Measurements from ENCODE around the gene LGR6. TPM values are rescaled to one million over a fixed set of nuclear protein-coding genes. Genes with fewer than 3 reads are reported as not detected.
"Not testable (repeated sequence)": the region's sequence is repeated elsewhere in the genome, so short reads cannot be mapped to it uniquely, and the experiment has no call there.

Gene LGR6
- total RNA-seq, 1 donor from 2014 or later = 3.9 TPM

DNA sequence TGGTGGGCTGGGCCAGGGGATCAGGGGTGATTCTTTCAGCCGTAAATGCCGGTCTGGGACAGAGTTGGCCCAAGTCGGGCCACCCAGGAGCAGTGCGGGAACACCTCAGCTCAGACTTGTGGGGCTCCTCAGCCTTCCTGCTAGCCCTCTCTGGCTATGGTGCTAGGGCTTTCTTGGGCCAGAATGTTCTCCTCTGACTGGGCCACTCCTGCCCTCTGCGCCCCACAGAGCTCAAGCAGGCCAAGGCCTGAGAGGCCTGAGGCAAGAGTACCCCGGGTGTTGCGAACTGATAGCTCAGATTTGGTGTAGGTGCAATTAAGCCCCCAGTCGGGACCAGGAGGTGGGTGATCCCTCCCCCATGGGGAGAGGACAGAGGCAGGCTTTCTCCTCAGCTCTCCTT lies 51.8 kb downstream of the LGR6 start:
- intact Hi-C loops (cut with DNase I) = no loop called here
- ATAC-seq (ENCODE audit: poor library complexity) = no peak
- no peak for DNase-seq

DNA sequence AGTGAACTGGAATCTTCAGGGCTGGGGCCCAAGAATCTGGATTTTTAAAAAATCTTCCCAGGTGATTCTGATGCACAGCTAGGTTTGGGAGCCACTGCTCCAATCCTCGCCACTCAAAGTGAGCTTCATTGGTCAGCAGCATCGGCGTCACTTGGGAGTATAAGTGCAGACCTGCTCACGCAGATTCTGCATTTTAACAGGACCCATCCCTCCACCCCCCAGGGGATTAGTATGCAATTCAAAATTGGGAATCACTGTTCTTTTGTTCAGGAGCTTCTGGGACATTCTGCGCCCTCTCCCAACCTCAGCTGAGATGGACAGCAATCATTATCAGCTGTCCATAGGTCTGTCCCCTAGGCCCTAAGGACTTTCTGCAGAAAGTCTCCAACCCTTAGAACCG lies 53.5 kb downstream of the LGR6 start:
- no peak for ATAC-seq (ENCODE audit: poor library complexity)
- no peak for DNase-seq
- intact Hi-C loops (cut with DNase I) = no loop called here

DNA sequence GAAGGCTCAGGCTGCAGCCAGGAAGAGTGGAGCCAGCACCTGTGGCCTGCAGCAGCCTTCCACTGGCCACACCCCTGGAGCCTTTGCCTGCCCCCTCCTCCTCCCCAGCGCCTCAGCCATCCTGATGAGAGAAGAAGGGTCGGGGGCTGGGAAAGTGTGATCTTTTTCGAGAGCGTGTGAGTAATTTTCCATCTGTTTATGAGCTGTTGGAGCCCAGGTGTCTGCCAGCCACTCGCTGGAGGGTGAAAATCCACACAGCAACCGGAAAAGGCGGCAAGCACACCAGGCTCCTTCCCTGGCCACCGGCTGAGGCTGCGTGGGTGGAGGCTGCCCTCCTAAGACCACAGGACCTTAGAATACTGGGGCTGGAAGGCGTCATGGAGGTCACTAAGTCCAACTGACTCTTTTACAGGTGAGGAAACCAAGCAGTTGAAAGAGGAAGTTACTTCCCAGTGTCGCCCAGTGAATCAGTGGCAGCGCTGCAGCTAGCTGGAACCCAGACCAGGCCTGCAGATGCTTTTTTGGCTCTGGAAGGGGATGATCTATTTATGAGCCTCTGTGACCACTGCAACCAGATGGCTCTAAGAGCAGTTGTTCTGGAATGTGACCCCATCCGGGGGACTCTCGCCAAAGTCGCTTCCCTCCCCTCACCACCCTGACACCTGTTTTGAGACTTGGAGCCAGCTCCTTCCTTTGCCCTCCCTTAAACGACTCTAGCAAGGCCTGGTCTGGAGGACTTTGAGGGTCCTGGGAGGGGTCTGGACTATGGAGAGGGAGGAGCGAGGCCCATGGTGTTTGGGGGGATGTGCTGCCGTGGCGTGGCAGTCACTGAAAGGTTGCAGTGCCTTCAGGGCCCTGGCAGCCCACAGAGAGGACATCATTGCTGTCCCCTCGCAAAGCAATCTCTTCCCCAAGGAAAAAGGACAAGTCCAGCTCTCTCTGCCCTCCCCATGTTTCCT lies 54.5 kb downstream of the LGR6 start:
- DNase-seq (no peak), ATAC-seq (ENCODE audit: poor library complexity) (no peak)
- intact Hi-C loops (cut with DNase I) = no loop called here

DNA sequence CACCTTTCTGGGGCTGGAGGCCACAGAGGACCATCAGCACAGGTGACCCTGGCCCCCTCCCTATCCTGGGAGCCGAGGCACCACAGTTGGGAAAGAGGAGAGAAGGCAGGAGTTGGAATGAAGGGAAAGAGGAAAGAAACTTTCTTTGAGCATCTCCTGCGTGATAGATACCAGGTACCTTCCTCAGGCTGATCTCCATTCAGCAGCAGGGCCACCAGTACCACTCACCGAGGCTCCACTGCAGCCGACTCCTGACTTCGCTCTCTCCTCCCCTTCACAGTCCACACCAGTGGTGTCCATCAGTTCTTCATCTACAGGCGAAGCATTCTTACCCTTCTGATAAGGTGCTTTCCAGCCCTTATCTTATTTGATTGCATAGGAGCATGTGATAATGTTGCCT lies 55.3 kb downstream of the LGR6 start:
- intact Hi-C loops (cut with DNase I) = no loop called here
- DNase-seq (no peak), ATAC-seq (ENCODE audit: poor library complexity) (no peak)

DNA sequence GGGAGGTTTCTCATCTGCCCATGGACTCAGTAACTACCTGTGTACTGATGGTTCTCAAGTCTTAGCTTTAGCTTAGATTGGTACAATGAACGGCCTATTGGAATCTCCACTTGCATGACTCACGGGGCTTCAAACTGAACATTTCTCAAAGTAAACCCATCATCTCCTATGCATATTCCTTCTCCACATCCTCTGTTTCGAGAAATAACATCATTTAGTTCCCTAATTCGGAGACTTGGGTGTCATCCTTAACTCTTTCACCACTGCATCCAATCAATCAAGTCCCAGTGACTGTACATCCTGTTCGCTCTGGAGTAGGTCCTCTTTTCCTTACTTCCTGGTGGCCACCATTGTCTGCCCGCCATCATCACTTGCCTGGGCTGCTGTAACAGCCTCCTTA lies 55.8 kb downstream of the LGR6 start:
- intact Hi-C loops (cut with DNase I) = no loop called here
- DNase-seq (no peak), ATAC-seq (ENCODE audit: poor library complexity) (no peak)

DNA sequence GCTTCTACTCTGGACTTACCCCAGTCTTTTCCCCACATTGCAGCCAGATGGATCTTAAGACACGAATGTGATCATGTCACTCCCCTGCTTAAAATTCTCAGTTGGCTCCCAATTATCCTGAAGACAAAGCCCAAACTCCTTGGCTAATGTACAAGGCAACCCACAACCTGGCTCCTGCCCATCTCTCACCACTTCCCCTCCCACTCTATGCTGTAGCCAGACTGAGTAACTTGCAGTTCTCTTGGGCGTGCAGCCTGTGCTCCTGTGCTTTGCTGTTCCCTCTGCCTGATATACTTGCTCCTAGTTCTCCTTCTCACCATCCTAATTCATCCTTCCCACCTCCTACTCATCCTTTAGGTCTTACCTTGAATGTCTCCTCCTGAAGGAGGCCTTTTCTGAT lies 56.2 kb downstream of the LGR6 start:
- DNase-seq = no peak
- intact Hi-C loops (cut with DNase I) = no loop called here

DNA sequence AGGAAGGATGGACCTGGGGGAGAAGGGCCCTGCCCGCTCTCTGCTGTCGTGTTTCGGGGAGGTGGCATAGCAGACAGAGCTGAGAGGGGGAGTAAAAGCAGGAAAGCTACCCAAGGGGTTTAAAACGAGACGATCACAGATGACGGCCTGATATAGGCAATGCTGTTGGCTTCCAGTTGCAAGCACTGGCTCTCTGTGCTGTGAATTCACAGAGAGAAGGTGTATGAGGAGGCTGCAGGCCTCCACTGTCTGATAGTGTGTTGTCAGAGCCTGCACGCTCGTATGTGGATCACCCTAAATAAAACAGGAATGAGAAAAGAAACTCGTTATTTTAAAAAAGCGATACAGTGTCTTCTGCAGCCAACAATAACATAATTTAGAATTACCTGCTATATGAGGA lies 57.4 kb downstream of the LGR6 start:
- intact Hi-C loops (cut with DNase I) = no loop called here
- DNase-seq = no peak
- ATAC-seq (ENCODE audit: poor library complexity) = no peak

More for the DNA sequence above, 56.2 kb downstream of the LGR6 start:
- ATAC-seq (ENCODE audit: poor library complexity) = no peak

DNA sequence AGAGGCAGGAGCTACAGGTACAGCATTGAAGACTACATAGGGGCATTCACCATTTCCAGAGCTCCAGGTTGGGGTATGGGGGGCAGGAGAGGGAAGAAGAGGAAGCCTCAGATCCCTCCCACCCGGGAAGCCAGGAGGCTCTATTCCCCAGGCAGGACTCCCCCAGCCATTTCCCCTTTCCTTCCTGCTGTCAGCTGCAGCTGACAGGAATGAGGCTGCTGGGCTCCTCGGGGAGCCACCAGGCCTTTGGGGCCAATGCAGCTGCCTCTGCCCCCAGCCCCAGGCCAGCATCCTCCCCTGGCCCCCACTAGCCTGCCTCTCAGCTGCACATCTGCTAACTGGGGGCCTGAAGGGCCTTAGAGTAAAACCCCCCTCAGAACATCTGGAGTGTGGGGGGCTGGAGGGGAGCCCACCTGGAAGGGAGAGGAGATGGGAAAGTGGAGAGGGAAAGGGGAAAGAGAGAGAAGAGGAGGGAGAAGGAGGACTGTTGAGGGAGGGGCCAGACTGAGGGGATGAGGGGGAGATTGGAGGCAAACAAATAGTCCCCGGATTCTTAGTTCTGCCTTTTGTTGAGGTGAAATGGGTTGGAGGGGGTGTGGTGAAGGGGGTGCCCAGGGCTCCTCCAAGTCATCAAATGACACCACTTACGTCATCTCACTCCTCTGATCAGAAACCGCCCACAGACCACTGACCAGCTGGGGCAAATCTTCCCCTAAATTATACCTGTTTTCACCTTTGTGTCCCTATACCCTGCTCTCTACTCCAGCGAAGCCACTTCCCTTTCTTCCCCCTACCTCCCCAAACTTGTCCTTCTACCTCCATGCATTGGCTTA lies 58.0 kb downstream of the LGR6 start:
- no peak for DNase-seq
- ATAC-seq (ENCODE audit: poor library complexity) = no peak
- intact Hi-C loops (cut with DNase I) = no loop called here

DNA sequence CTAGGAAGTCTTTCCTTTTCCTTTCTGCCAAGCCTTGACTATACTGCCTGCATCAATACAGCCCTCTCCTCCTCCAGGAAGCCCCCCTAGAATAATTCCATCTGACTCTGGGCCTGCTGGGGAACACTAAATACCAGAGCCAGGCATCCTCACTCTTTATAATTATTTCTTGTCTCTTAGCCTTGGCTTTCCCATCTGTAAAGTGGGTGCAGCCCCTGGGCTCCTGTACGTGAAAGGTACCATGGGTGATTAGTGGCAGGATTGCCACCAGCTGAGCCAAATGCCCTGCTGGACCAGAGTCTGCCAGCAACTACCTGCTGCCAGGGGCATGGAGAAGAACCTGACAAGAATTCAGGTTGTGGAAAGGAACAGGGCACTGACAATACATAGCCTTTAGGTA lies 58.7 kb downstream of the LGR6 start:
- ATAC-seq (ENCODE audit: poor library complexity) (no peak), DNase-seq (no peak)
- intact Hi-C loops (cut with DNase I) = no loop called here

GRCh38 chr1:202254454-202255252 lies 61.1 kb downstream of the LGR6 start:
- no peak for DNase-seq
- ATAC-seq (ENCODE audit: poor library complexity) = no peak
- intact Hi-C loops (cut with DNase I) = no loop called here

- ATAC-seq (ENCODE audit: poor library complexity) (no peak), DNase-seq (no peak)
- intact Hi-C loops (cut with DNase I) = no loop called here
Observed at GRCh38 chr1:202255343-202255742, 61.7 kb downstream of the LGR6 start.

GRCh38 chr1:202259705-202260104 lies 66.1 kb downstream of the LGR6 start:
- DNase-seq (no peak), ATAC-seq (ENCODE audit: poor library complexity) (no peak)
- intact Hi-C loops (cut with DNase I) = no loop called here

GRCh38 chr1:202261209-202261958 lies 67.8 kb downstream of the LGR6 start:
- ATAC-seq (ENCODE audit: poor library complexity); intact Hi-C loops (cut with DNase I); DNase-seq: not testable (repeated sequence)

DNA sequence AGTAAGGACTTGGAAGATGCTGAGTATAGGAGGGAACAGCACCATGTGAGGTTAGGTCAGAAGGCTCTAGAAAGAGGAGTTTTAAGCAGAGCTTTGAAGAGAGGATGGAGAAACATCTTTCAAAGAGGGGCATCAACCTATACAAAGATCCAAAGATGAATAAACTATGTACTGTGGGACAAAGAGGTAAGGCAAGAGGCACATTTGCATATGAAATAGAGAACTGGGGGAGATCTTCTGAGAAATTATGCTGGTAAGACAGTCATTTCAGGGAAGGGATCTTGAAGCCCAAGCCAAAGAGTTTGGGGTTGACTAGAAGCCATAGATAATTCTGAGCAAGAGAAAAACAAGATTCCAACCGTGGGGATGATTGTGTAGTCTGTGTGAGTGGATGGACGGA lies 70.0 kb downstream of the LGR6 start:
- intact Hi-C loops (cut with DNase I) = no loop called here
- ATAC-seq (ENCODE audit: poor library complexity) (no peak), DNase-seq (no peak)

DNA sequence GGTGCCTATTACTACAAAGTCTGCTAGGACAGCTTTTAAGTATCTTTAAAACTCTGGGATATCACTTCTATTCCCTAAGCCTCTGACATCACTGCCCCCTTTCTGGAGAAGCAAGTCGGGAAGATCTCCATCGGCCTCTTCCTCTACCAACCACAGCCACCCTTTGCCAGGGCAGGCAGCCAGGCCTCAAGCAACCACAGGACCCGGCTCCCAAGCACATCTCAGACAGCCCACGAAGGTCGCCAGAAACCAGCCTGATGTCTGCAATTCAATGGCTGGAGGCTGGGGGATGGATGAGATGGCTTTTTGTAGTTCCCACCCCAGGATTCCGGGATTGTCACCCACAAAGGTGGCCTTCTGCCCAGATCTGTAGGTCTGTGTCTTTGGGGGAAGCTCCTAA lies 70.7 kb downstream of the LGR6 start:
- DNase-seq = no peak
- intact Hi-C loops (cut with DNase I) = no loop called here
- no peak for ATAC-seq (ENCODE audit: poor library complexity)

GRCh38 chr1:202264726-202265125 lies 71.1 kb downstream of the LGR6 start:
- no peak for DNase-seq
- intact Hi-C loops (cut with DNase I) = no loop called here
- ATAC-seq (ENCODE audit: poor library complexity) = no peak

- DNase-seq (no peak), ATAC-seq (ENCODE audit: poor library complexity) (no peak)
- intact Hi-C loops (cut with DNase I) = no loop called here
Observed at GRCh38 chr1:202266061-202266765, 72.6 kb downstream of the LGR6 start.

DNA sequence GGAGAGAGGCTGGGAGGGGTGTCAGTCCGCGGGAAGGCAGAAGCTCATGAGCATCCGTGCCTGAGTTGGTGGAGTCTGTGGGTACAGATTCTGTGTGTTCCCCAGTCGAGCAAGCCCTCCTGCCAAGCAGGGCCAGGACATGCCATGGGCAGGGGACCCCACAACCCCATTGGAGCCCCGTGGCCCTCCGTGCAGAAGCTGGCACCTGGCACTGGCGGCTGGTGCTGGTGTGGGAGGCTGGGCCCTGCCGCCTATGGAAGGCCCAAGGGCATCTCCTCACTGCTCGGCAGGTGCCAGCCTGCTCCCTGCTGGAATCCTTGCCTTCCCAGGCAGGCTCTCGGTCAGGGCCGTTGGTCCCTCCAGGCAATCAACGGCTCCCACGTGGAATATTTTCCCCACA lies 74.4 kb downstream of the LGR6 start:
- no peak for ATAC-seq (ENCODE audit: poor library complexity)
- DNase-seq = no peak
- intact Hi-C loops (cut with DNase I) = no loop called here

All from Right ventricle myocardium superior (tissue), 1 donor.